GM18526 (cell line): ENCODE results near the gene ERICH2.

Experiments used
- POLR2A ChIP-seq: IDR thresholded peaks from 3 replicates; pipeline ENCODE4 v1.6.1; 2011; ENCODE audit not compliant: insufficient read length; ENCODE audit errors: extremely low read depth

The ERICH2 gene

GRCh38 chr2:170770008-170770605, at the start of gene ERICH2:
Gene ERICH2, plus strand, starts transcription at chr2:170770378. Its CDS starts 304 bp downstream, at chr2:170770682.
- TF ChIP-seq POLR2A = no peak

GRCh38 chr2:170721678-170722077, 48.5 kb upstream of the ERICH2 start:
- TF ChIP-seq POLR2A = no peak

- TF ChIP-seq POLR2A = no peak
Observed at GRCh38 chr2:170722301-170722700, 47.9 kb upstream of the ERICH2 start.

GRCh38 chr2:170723446-170723958, 46.7 kb upstream of the ERICH2 start:
- no peak for TF ChIP-seq POLR2A

GRCh38 chr2:170733798-170734600, 36.2 kb upstream of the ERICH2 start:
- TF ChIP-seq POLR2A = no peak

GRCh38 chr2:170736628-170737027, 33.5 kb upstream of the ERICH2 start:
- no peak for TF ChIP-seq POLR2A

- TF ChIP-seq POLR2A = no peak
Observed at GRCh38 chr2:170737406-170737805, 32.8 kb upstream of the ERICH2 start.

- no peak for TF ChIP-seq POLR2A
Observed at GRCh38 chr2:170737821-170738220, 32.4 kb upstream of the ERICH2 start.

- TF ChIP-seq POLR2A = no peak
Observed at GRCh38 chr2:170739048-170739447, 31.1 kb upstream of the ERICH2 start.

- TF ChIP-seq POLR2A = no peak
Observed at GRCh38 chr2:170739507-170740046, 30.6 kb upstream of the ERICH2 start.

GRCh38 chr2:170740660-170741059, 29.5 kb upstream of the ERICH2 start:
- no peak for TF ChIP-seq POLR2A

- no peak for TF ChIP-seq POLR2A
Observed at GRCh38 chr2:170742000-170742399, 28.2 kb upstream of the ERICH2 start.

GRCh38 chr2:170742896-170743529, 27.2 kb upstream of the ERICH2 start:
- TF ChIP-seq POLR2A = no peak

GRCh38 chr2:170743530-170744239, 26.5 kb upstream of the ERICH2 start:
- no peak for TF ChIP-seq POLR2A

GRCh38 chr2:170744248-170745002, 25.8 kb upstream of the ERICH2 start:
- no peak for TF ChIP-seq POLR2A

GRCh38 chr2:170745305-170745704, 24.9 kb upstream of the ERICH2 start:
- no peak for TF ChIP-seq POLR2A
